Heart left ventricle (tissue), 13 donors: ENCODE results near the gene AMACR.

Experiments
- POLR2A ChIP-seq, 2 donors: fragments of 450-650 bp; IDR thresholded peaks; one replicate each; pipeline ENCODE4 v1.6.1; 2017; ENCODE audit warnings: antibody characterized with exemption in 2 of 2, mild to moderate bottlenecking in 2 of 2, moderate library complexity in 2 of 2
- TF ChIP-seq, protein P1 (sequence below), 12 donors: fragments of 200-600 bp; sonication (generic) in 4 of 12; IDR thresholded peaks; one replicate each; pipeline versions ENCODE4 v1.5.0 to v1.8.0; 2018 to 2022; ENCODE audit warnings: antibody characterized with exemption in 12 of 12, mild to moderate bottlenecking in 5 of 12
- donor health status: ischemic (EF 13 %, LVEDD 7.1; RV severe dilation, severe dysfunction).
- donor health status: DM: no; HTN: yes; CAD: no.
- donor health status: DM: no; HTN: no; CAD: no.
- donor health status: ischemic (EF 25% LVEDD 6.9; RV normal size, moderate dysfunction).
- donor health status: ischemic (EF 25% LVEDD 5.7; RV mildly dilated, moderate dysfunction).
- donor health status: ischemic (EF 35%, LVEDD 5.7; RV mildly dilated, moderate dysfunction).
- donor health status: nonischemic (EF 11% LVEDD 7.7; RV severe dilation, severe dysfunction).
- donor health status: DM: yes; HTN: yes; CAD: no.
- donor health status: PGD.
- donor health status: ischemic (EF 29% LVEDD 5.4; RV normal size, mild dysfunction).
- donor health status: nonischemic (EF 23%, LVEDD 6.1; RV moderate dilation, normal function).

DNA sequence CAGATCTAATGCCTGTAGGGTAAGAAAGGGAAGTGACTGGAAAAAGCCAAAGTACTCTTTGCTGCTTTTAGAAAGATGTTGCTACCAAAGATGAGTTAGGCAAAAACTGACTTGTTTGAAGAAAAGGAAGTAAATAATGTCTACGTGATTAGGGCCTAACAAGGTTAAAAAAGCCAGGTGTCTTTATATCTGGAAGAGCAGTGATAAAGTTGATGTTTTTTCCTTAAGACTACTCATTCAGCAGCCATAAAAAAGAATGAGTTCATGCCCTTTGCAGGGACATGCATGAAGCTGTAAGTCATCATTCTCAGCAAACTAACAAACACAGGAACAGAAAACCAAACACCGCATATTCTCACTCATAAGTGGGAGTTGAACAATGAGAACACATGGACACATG is 13.5 kb upstream of the AMACR start:
- TF ChIP-seq, protein P1, sequence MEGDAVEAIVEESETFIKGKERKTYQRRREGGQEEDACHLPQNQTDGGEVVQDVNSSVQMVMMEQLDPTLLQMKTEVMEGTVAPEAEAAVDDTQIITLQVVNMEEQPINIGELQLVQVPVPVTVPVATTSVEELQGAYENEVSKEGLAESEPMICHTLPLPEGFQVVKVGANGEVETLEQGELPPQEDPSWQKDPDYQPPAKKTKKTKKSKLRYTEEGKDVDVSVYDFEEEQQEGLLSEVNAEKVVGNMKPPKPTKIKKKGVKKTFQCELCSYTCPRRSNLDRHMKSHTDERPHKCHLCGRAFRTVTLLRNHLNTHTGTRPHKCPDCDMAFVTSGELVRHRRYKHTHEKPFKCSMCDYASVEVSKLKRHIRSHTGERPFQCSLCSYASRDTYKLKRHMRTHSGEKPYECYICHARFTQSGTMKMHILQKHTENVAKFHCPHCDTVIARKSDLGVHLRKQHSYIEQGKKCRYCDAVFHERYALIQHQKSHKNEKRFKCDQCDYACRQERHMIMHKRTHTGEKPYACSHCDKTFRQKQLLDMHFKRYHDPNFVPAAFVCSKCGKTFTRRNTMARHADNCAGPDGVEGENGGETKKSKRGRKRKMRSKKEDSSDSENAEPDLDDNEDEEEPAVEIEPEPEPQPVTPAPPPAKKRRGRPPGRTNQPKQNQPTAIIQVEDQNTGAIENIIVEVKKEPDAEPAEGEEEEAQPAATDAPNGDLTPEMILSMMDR (IDR thresholded peaks at IDR 0.05), result no peak
- TF ChIP-seq POLR2A (IDR thresholded peaks at IDR 0.05), result no peak
